Bronchial epithelial cell (primary cell): ENCODE measurements around the gene DIO1. TPM values are rescaled to one million over a fixed set of nuclear protein-coding genes. Genes with fewer than 3 reads are reported as not detected.

Experiments used
- DNase-seq: peaks from one replicate; pipeline ENCODE4 v3.0.0-alpha.2; 2010; ENCODE audit warnings: low read depth
- FAIRE-seq: peaks from 2 replicates; lab custom pipeline; 2011; peaks lifted over from hg19 to GRCh38; lab: Jason Lieb, UNC
- H3K27me3 ChIP-seq: 2 replicates; pipeline ENCODE4 v1.5.1; 2011; ENCODE audit warnings: low read length; ENCODE audit not compliant: control insufficient read depth, insufficient read depth
- H3K36me3 ChIP-seq: 2 replicates; pipeline ENCODE4 v1.5.1; 2011; ENCODE audit warnings: low read length; ENCODE audit not compliant: control insufficient read depth, insufficient read depth
- H3K4me3 ChIP-seq: 2 replicates; pipeline ENCODE4 v1.5.1; 2011; ENCODE audit warnings: mild to moderate bottlenecking, low read depth, low read length, control low read depth
- CTCF ChIP-seq: IDR thresholded peaks from 2 replicates; pipeline ENCODE4 v1.5.1; 2011; ENCODE audit warnings: mild to moderate bottlenecking, moderate library complexity, low read length, control low read depth, inconsistent platforms; ENCODE audit not compliant: insufficient read depth, severe bottlenecking
- total RNA-seq: library from RNA; depleted of rRNA; stranded (reverse); fragments of >200 nt; gene quantifications from 2 replicates; pipeline ENCODE4 v1.2.1, GENCODE V29; 2014

DIO1 gene
- total RNA-seq, 1 donor from 2014 or later, result not detected

- no peak for FAIRE-seq
- DNase-seq, result no peak
- no peaks in the 10 kb centered on the region for H3K27me3 ChIP-seq
- no peak for TF ChIP-seq CTCF
- no peak overlapping the region for H3K4me3 ChIP-seq
- H3K36me3 ChIP-seq, result no peaks in the 10 kb centered on the region
Observed at GRCh38 chr1:53899206-53899628, 5.2 kb downstream of the DIO1 start.

GRCh38 chr1:53899708-53900107 is 5.7 kb downstream of the DIO1 start:
- DNase-seq (no peak), FAIRE-seq (no peak)
- no peak for TF ChIP-seq CTCF
- H3K36me3 ChIP-seq, result no peaks in the 10 kb centered on the region
- no peaks in the 10 kb centered on the region for H3K27me3 ChIP-seq
- no peak overlapping the region for H3K4me3 ChIP-seq

DNA sequence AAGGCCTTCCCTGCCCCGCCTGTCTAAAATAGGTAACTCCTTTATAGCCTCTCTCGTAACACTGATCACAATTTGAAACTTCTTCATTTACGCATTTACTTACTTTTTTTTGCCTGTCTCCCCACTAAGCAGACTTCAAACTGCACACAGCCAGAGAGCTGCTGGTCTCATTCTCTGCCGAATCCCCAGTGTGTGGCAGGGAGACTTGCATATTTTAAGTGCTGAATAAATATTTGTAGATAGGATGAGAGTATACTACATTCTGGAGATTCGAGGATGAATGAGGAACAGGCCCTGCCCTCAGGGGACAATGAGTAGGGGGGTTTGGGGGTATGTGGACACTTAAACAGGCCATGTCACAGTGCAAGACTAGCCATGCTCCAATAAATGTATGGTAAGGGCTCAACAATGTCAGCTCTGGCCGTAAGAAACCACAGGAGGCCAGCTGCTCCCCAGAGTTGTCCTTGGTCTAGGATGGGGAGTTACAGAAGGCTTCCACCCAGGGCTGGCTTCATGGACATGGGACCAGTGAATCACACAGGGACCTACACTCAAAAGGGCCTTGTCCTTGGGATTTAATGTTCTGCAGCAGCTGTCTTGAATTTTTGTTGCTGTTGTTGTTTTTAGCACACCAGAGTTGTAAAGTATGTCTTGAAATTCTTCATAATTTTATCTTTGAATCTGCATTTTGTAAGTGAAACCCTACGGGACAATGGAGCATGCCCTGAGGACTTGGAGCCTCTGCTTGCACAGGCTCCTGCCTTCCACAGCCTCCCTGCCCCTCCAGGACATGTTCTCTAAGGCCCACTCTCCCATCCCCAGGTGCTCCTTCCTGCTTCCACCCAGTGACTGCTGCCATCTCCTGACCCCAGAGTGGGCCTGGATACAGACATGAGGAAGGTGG is 8.5 kb downstream of the DIO1 start:
- no peaks in the 10 kb centered on the region for H3K36me3 ChIP-seq
- FAIRE-seq, result no peak
- H3K27me3 ChIP-seq, result no peaks in the 10 kb centered on the region
- no peak for TF ChIP-seq CTCF
- H3K4me3 ChIP-seq, result no peak overlapping the region
- DNase-seq, result no peak

DNA sequence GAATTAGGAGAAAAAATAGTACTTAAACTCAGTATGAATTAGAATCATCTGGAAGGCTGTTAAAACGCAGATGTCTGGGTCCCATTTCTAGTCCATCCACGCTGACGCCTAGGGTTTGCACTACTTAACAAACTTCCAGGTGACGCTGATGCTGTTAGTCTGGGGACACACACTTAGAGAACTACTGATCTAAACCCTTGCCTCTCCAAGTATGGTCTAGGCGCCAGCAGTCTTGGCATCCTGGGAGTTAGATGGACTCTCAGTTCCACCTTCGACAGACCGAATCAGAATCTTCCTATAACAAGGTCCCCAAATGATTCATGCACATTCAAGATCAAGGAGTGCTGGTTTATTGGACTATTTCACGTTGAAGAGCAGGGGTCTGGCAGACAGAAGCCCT is 11.5 kb downstream of the DIO1 start:
- H3K36me3 ChIP-seq, result no peaks in the 10 kb centered on the region
- no peaks in the 10 kb centered on the region for H3K27me3 ChIP-seq
- FAIRE-seq (no peak), DNase-seq (no peak)
- no peak for TF ChIP-seq CTCF
- H3K4me3 ChIP-seq, result no peak overlapping the region

DNA sequence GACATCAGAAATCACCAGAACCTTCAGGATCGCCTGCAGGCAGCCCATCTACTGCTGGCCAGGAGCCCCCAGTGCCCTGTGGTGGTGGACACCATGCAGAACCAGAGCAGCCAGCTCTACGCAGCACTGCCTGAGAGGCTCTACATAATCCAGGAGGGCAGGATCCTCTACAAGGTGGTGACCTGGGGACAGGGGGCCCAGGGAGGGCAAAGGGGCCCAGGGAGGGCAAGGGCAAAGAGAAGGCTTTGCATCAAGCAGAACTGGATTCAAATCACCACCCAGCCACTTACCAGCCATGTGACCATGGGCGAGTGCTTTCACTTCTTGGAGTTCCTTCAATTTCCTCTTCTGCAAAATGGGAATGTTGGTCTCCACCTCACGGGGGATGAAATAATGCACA is 12.1 kb downstream of the DIO1 start:
- no peak overlapping the region for H3K4me3 ChIP-seq
- no peaks in the 10 kb centered on the region for H3K27me3 ChIP-seq
- TF ChIP-seq CTCF, result no peak
- no peak for DNase-seq
- FAIRE-seq, result no peak
- no peaks in the 10 kb centered on the region for H3K36me3 ChIP-seq
